Right lung (tissue), 5 donors: ENCODE results near the gene FCHO2. TPM values are rescaled to one million over a fixed set of nuclear protein-coding genes. Genes with fewer than 3 reads are reported as not detected.

Source experiments
- DNase-seq, 2 donors: peaks; one replicate each; pipeline ENCODE4 v3.0.0-alpha.2; 2013
- polyA plus RNA-seq, 5 donors: library from polyadenylated mRNA; unstranded; fragments of 120-200 nt; gene quantifications; one replicate each; pipeline versions ENCODE4 v1.2.1 to v1.2.3, GENCODE V29; 2013; ENCODE audit warnings: inconsistent platforms in 1 of 5, low replicate concordance in 1 of 5; ENCODE audit not compliant: insufficient read length in 5 of 5, insufficient read depth in 1 of 5

The FCHO2 gene
- polyA plus RNA-seq, 5 donors = 18.7 to 34.2 (median 29.4) TPM

DNA sequence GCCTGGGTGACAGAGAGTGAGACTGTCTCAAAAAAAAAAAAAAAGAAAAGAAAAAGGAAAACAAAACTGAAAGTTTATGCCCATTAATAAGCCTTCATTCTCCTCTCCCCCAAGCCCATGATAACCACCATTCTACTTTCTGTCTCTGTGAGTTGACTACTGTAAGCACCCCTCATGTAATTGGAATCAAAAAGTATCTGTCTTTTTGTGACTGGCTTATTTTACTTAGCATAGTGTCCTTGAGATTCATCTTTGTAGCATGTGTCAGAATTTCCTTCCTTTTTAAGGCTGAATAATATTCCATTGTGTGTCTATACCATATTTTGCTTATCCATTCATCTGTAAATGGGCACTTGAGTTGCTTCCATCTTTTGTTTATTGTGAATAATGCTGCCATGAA is 150.5 kb downstream of the FCHO2 start:
- DNase-seq = no peak

DNA sequence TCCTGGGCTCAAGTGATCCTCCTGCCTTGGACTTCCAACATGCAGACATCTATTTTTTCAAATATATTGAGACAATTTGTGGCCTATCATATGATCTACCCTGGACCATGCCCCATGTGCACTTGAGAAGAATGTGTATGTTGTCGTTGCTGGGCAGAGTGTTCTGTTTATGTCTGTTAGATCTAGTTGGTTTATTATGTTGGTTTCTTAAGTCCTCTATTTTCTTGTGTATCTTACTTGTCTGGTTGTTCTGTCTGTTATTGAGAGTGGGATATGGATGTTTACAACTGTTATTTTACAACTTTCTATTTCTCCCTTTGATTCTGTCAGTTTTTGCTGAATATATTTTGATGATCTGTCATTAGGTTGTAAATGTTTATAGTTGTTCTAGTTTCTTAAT is 154.3 kb downstream of the FCHO2 start:
- no peak for DNase-seq

DNA sequence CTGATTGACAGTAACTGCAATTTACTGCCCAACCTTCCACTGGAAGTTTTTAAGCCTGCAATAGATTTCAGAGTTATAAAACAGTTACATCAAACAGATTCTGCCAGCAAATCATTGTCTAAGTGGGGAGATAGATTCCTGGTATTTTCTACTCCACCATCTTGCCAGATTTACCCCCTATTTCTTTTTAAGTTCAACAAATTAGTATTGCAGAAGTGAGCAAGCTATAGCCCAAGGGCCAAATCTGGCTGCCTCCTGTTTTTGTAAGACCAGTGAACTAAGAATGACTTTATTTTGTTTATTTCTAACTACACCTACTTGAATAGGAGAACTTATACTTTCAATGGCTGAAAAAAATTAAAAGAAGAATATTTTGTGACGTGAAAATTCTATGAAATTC is 155.7 kb downstream of the FCHO2 start:
- no peak for DNase-seq

DNA sequence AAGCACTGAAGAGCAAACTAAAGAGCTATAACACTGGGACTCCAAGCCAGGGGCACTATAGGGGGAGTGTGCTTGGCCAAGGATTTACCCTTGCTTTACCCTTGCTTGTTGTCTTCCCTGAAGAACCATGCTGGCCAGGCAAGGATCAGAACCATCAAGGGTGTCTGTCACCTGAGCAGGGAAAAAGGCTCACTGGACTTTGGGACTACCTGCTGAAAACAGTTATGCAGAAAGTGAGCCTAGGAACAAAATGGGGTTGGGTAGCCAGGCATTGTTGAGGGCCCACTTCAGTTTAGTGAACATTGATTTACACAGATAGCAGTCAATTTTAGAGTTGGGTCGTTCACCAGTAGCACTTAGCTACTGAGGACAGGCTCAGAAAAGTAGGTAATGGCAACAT is 156.5 kb downstream of the FCHO2 start:
- no peak for DNase-seq

DNA sequence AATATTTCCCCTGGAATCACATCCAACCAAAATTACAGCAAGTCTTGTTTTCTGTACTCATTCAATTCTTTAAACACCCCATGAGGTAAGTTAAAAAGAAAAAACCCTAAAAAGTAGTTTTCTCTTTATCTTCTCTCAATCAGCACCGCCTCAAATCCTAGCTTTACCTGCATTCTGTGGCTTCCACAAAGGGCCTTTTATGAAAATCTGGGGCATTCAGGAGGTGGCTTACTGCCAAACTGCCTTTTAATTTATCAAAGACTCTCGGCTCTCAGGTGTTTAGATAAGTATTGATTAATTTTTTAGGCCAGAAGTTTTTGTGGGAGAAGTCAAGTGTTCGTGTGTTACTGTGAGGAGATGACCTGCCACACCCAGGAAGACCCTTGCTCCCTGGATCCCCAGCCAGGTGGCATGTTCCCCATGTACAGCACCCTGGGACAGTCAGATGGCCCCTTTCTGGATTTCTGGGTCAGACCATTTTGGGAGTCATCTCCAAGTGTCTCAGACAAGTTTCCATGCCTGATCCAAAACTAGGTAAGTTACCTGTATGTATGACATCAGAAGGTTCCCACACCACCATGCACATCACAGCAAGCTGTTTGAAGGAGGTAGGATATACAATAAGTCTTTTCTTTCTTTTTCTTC is 158.3 kb downstream of the FCHO2 start:
- no peak for DNase-seq

DNA sequence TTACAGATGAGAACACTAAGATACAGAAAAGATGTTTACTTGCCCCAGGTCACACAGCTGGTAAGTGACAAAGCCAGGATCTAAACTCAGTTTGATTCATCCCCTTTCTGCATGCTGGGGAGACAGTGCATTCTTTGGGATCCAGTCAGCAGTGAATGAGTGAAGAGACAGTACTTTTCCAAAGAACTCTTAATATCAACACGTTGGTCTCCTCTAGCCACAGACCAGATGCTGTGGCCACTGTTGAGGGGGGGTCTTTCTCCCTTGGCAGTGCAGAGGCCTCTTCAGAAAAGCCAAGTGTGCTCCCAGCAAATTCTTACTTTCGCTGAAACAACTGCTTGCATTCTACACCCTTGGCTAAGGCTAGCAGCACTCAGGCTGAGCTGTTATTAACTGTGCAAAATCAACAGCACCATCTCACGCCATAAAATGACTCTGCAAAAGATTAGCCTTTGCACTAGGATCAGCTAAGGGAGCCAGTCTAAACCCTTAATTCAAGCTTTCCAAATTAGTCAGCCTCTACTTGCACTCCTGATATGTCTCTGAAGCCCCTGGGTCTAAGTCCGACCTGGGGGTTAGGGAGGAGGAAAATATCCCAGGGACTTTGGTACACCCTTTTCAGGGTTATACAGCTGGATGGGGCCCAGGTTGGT is 159.7 kb downstream of the FCHO2 start:
- no peak for DNase-seq

DNA sequence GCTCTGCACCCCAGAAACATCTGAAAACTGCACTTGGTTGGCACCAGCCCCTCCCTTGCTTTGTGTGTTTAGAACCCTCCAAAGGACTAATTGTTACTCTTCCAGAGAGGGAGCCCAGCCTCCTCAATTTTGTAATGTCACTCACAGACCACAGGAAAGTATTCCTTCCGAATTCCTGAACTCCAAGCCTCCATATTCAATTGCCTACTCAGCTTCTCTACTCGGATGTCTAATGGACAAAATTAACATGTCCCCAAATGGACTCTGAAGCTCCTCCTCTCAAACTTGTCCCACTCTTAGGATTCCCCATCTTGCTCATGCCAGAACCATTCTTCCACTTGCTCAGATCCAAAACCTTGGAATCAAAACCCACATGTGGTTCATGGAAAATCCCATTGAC is 160.7 kb downstream of the FCHO2 start:
- DNase-seq = no peak

DNA sequence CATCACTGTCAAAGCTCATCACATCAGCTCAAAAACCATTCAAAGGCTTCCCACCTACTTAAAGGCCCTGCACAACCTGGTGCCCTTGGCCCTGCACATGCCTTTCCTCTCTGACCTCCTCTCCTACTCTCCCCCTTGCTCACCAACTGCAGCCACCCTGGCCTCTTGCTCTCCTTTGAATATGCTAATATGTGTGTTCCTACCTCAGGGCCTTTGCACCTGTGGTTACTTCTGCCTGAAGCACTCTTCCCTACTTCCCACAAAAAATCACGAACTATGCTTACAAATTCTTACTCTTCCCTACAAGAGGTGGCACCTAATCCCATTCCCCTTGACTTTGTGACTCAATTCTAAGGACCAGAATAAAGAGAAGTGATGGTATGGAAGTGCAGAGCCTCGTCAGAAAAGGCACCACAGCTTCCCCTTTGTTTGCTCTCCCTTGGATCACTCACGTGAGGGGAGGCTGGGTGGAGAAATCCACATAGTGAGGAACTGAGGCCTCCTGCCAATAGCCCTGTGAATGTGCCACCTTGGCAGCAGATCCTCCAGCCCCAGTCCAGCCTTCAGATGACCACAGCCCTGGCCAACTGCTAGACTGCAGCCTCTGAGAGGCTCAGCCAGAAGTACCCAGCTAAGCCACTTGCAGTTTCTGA is 161.4 kb downstream of the FCHO2 start:
- no peak for DNase-seq

DNA sequence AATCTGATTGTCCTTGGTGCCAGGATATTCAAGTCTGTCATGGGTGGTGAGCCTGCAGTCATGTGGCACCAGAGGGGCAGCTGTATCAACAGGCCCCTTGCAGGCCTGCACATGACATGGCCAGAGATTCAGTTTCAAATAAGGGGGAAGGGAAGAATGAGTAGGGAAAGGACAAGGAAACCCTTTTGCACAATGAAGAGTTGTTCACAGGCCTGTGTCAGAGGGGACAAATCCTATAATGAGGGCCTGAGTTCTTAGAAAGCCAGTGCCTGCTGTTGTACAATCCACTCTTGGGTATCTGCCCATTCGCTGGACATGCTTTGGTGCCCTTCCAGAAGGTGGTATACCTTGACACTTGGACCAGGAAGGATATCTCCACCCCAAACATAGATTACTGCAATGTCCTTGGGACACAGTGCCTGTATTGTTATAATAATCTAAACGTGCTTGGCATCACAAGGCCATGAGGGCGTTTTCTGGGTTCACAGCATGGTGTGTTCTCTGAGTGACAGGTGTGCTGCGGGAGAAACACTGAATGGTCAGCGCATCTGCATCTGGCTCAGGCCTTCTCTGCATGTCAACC is 162.6 kb downstream of the FCHO2 start:
- DNase-seq = no peak

DNA sequence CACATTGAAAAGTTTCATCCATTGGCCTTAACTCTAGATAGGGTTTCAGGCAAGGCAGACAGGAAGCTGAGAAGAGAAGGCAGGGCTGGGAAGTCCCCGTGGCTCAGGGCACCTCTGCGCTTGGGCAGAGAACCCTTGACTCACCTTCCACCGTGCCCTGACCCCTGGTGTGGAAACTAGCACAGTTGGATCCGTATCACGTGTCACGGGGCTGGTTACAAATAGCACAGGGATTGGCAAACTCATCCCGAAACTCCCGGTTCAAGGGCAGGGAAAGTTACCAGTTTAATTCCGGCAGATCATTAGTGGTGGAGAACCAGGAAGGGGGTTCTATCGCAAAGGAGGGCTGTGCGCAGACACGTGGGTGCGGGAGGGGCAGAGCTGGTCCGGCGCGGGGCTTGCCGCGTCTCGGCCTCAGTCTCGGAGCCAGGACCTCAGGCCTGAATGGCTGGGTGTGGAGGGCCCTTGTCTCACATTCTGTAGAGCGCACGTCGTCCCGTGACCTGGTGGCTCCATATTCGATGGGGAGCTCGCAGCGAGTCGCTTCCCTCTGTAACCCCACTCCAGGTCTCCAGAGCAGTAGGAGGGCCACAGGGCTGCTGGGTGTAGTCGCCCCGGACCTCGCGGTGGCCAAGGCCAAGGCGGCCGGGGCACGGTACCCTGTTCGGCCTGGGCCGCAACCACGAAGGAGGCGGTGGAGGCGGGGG is 163.8 kb downstream of the FCHO2 start:
- DNase-seq = no peak

DNA sequence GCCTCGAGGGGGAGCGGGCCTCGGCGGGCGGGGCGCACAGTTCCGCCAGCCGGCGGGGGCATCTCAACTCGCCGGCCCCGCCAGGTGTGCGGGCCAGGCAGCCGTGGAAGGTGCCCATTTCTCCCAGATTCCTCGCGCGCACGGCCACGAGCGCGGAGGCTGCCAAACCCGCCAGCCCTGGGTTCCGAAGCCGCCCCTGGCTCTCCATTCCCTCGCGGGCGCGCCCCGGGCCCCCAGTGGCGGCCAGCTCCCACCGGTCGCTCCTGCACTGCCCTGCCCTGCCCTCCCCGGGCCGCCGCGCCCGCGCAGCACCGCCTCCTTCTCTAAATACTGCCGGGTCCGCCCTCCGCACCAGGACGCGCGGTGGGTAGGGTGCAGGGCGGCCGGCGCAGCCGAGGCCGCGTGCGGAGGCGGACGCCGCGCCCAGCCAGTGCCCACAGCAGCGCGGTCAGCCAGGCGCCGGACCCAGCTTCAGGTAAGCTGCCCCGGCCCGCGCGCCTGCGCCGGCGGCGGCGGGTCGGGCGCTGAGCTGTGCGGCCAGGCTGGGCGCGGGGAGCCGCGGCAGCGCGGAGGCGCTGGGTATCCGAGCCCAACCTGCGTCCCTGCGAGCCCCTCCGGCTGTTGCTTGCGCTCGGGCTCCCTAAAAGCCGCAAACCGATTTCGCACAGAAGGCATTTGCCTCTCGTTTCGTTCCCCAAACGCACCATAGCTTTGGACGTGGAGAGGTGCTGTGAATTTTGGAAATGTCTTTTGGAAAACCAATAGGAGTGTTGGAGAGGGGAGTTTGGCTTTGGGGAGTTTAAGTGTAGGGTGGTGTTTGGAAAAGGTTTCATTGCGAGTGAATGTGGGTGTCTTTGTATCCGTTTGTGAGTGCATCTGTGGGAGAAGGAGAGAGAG is 164.6 kb downstream of the FCHO2 start, which contains the start of gene TMEM171:
Gene TMEM171 (plus strand): TSS at position 354 of the 897 bp plus-strand sequence. CDS start 2,799 bp downstream, outside the sequence.
- peak; percentile 11 for DNase-seq

DNA sequence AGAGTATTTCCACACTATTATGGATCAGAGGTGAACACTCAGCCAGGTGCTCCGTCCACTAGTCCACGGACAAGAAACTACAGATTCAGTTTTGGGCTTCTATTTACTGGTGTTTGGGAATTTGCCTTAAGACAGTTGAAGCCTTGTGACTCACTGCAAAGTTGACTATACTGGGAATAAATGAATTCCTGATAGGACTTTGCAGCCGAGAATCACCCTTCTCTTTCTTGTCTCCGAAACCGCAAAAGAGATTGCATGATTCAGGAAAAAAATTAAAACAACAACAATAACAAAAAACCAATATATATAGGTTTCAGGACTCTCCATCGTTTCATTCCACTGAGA is 165.2 kb downstream of the FCHO2 start:
- DNase-seq = no peak

DNA sequence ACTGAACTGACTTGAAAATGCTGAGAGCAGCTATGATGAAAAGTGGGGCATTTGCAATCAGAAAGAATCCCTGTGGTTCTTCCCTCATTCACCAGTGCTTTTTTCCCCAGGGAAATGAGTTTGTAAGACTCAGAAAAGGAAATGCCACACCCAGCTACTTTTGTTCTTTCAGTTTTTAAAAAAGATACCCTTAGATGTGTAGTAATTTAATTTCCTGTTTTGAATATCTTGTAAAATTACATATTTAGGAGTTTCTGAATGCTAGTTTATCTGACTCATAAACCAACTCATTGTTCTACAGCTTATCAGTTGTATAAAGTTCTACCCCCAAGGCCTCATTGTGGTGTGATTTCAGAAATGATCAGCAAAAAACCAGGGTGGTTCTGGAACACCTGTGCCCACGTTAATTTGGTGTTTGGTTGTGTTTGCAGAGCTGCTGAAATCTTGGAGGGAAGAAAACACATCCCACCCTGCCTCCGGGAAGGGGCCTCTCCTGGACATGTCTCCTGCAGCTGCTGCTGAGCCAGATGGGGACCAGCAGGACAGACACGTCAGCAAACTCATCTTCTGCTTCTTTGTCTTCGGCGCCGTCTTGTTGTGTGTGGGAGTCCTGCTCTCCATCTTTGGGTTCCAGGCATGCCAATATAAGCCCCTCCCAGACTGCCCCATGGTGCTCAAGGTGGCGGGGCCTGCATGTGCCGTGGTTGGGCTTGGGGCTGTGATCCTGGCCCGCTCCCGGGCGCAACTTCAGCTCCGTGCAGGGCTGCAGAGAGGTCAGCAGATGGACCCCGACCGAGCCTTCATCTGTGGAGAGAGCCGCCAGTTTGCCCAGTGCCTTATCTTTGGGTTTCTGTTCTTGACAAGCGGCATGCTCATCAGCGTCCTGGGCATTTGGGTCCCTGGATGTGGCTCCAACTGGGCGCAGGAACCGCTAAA is 167.3 kb downstream of the FCHO2 start:
- no peak for DNase-seq

DNA sequence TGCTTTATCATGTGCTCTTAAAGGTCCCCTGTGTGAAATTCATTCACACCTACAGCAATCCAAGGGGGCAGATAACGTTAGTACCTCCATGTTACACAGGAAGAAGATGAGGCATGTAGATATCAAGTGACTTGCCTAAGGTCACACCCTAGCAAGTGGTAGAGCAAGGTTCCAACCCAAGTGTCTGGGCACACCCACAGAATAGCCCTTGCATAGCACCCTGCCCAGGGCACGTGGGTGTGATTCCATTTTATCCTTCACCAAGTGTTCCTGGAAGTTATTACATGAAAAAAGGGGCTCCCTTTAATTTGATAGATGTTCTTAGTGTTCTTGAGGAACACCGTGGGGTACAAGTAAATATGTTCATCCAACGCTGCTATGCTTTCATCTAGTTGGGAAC is 169.4 kb downstream of the FCHO2 start:
- DNase-seq = no peak

DNA sequence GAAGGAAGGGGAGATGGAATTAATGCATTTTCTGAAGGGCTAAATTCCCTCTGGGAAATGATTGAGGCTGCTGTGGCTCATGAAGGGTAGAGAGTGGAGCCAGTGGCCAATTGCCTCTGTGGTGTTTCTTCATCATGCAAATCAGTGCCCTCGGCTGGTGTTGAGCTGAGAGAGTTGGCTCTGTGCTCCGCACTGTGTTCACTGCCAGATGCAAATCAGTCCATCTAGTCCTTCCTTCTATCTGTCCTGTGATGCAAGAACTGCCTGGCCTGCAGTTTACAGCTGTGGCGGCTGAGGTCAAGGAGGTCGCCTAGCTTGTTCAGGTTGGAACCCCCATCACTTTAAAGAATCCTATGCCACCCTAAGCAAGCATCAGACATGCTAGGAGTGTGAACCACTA is 170.5 kb downstream of the FCHO2 start:
- no peak for DNase-seq

DNA sequence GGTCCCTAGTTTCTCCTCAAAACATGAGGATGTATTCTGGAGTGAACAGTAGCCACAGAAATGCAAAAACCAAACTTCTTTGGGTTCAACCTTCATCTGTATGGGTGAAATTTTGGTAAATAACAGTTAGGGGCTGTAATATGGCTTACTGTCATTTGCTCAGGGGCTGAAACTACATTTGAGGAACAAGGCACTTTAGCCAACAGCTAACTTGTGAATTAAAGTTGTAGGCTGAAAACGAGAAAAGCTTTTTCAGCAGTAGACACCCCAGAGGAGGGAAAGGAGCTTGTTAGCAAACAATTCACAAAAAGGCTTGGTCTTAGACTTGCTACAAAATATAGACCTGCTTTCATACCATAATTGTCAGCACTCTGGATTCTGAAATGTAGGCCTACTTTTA is 171.1 kb downstream of the FCHO2 start:
- no peak for DNase-seq

DNA sequence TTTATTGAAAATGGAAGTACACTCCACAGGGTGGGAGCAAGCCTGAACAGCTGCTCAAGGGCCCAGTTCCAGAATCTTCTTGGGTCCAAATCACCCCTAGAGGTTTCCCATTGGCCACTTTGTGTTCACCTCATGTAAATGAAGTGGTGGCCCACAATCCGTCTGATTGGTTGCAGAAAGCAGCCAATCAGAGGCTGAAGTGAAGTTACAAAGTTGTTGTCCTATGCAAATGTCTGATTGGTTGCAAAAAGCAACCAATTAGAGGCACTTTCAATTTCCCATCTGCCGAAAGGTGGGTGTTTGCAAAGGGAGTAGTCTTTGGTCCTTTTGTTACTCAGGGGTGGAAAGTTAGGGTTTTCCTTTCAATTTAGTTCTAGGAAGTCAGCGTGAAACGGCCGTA is 173.3 kb downstream of the FCHO2 start:
- DNase-seq = no peak

DNA sequence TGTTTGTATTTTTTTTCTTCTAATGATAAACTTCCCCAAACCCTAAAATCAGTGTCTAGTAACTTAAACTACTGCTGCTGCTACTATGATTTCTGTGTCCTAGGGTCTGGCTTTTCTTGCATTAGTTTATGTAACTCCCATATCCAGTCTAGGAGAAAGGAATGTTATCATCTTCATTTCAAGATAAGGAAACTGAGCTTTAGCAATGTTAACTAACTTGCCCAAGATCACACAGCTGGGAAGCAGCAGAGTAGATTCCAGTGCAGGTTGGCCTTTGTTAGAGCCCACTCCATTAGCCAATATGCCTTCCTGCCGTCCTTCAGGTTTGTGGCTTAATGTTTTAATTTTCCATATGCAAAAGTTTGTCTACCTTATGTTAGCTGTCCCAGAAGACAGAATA is 175.0 kb downstream of the FCHO2 start:
- DNase-seq = no peak

DNA sequence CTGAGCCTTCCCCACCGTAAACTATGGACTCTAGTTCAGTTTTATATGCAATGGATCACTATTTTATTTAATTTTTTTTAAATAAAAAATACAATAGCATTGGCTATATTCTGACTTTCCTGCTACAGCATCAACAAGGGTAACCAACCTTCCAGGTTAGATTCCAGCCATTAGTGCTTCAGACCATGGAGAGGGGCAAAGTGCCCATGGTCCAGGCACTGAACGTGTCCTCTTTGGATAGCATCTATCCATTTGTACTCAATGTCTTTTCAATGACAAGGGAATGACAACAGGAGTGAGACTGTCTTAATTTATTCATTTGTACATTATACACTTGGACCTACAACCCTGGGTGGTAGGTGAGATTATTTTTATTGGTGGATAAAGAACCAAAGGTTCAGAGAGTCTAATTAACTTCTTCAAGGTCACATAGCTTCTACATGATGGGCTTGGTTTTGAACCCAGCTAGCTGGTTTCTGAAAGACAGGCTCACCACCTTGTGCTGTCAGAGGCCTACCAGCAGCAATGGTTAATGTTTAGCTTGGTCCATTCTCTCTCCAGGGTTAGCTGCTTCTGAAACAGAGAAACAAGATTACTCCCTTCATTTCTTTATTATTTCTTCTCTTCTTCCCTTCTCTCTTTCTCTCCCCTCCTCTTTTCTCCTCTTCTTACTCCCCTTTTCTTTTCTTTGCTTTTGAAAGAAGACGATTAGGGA is 176.0 kb downstream of the FCHO2 start:
- DNase-seq = no peak
